GM21390 (cell line): Measurements from ENCODE around the gene LRRC8E.
A peak's percentile ranks its signal among the peaks of the same experiment; 100 is the strongest.

Experiments used
- ATAC-seq: cut with Tn5 transposase; IDR thresholded peaks from one replicate; pipeline ENCODE4 v1.9.1; 2021; ENCODE audit not compliant: unreplicated experiment

LRRC8E gene

DNA sequence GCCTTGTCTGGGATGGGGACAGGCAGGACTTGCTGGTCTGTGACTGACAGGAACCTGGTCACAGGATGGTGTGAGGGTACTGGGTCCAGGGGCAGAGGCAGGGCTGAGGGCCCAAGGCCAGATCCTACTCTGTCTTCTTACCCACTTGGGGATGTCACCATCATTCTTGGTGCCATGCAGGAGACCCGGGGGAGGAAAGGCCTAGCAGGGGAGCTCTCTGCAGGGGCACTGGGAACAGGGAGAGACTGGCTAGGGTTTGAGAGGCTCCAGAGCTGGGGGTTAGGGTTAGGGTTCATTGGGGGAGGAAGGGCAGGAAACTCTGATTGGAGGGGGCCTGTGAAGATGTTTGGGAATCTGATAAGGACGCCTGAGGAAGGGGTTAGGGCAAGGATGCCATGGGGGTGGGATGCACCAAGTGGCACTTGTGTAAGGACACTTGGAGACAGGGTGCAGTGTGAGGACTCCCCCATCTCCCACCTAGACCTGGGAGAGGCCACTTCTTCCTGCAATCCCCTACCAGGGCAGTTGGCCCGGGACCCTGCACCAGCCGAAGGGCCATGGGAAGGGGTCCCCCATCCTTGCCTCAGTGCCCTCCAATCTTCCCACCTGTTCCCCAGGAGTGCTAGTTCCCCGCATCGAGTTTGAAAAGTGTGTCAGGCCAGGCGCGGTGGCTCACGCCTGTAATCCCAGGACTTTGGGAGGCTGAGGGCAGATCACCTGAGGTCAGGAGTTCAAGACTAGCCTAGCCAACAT is 21.0 kb upstream of the LRRC8E start:
- ATAC-seq, result no peak

- no peak for ATAC-seq
Observed at GRCh38 chr19:7868326-7868670, 20.0 kb upstream of the LRRC8E start.

DNA sequence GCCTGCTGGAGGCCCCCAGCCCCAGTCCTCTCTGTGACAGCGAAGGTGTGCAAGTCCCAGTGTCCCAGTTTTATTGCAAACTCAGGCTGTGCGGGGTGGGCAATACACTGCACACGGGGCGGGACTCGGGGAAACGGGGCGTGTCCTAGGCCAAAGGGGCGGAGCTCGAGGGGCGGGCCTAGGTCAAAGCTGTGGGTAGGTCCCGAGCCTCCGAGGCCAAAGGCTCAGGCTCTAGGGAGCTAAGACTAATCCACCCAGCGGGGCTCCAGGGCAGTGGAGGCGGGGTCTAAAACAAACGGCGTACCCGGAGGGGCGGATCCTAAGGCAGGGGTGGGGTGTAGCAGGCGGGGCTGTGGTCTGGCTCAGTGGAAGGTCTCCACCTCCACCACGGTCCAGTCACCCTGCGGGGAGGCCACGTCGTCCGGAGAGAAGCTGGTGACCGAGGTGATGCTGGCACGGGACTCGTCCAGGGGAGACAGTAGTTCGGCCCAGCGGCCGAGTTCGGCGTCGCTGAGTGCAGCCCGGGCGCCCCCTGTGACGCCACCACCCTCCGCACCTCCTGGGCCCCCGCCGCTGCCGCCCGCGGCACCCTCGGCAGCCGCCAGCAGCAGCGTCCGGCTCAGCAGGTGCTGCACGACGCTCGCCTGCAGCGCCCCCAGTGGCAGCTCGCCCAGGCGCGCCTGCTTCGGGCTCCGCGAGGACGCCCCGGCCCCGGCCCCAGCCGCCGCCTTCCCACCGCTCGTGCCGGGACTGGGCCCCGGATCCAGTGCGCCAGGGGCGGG is 19.4 kb upstream of the LRRC8E start:
- peak; percentile 60 for ATAC-seq

DNA sequence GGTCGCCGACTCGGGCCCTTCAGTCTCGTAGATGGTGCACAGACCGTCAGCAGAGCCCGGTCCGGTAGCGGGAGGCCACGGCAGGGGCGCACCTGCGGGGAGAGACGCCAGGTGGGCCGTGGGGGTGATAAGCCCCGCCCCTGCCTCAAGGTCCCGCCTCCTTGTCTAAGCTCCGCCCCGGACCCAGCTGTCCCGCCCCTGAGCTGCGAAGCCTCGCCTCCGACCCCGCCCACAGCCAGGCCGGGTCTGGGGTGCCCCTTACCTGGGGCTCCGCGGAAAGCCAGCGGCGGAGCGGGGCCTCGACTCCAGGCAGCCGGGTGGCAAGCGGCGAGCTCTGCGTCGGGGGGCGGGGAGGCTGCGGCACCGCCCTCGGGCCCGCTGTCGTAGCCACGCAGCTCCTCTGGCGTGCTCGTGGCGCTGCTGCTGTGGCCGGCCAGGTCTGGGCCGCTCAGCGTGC is 18.8 kb upstream of the LRRC8E start:
- peak; percentile 47 for ATAC-seq

DNA sequence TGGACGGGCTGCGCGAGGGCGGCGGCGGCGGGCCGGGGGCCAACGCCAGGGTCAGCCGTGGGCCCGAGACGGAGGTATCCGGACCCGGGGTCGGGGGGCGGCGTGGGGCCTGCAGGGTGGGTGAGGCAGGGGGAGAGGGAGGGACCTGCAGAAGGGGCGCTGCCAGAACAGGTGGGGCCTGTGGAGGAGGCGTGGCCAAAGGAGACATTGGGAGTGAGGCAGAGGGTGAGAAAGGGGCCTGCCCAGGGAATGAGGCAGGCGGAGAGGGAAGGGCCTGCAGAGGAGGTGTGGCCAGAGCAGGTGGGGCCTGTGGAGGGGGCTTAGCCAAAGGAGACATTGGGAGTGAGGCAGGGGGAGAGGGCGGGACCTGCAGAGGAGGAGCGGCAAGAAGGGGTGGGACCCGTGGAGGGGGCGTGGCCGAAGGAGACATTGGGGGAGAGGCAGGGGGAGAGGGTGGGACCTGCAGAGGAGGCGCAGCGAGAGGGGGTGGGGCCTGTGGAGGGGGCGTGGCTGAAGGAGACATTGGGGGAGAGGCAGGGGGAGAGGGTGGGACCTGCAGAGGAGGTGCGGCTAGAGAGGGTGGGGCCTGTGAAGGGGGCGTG is 18.3 kb upstream of the LRRC8E start:
- no peak for ATAC-seq

DNA sequence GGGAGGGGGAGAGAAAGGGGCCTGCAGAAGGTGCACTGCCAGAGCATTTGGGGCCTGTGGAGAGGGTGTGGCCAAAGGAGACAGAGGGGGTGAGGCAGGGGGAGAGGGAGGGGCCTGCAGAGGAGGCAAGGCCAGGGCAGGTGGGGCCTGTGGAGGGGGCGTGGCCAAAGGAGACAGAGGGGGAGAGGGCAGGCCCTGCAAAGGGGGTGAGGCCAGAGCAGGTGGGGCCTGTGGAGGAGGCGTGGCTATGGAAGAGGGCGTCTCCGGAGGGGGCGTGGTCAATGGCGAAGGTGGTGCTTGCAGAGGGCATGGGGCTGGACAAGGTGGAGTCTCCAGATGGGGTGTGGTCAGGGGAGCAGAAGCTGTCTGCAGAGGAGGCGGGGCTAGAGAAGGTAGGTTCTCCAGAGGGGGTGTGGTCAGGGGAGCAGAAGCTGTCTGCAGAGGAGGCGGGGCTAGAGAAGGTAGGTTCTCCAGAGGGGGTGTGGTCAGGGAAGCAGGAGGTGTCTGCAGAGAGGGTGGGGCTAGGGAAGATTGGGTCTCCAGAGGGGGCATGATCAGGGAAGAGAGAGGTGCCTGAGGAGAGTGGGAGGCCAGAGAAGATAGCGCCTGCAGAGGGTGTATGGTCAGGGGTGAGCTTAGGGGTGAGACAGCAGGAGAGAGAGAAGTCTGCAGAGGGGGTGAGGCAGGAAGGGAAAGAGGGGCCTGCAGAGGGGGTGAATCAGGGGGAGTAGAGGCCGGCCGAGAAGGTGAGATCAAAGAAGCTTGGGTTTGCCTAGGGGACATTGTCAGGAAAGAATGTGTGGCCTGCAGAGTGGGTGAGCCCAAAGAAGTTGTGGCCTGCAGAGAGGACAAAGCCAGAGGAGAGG is 17.5 kb upstream of the LRRC8E start:
- no peak for ATAC-seq

DNA sequence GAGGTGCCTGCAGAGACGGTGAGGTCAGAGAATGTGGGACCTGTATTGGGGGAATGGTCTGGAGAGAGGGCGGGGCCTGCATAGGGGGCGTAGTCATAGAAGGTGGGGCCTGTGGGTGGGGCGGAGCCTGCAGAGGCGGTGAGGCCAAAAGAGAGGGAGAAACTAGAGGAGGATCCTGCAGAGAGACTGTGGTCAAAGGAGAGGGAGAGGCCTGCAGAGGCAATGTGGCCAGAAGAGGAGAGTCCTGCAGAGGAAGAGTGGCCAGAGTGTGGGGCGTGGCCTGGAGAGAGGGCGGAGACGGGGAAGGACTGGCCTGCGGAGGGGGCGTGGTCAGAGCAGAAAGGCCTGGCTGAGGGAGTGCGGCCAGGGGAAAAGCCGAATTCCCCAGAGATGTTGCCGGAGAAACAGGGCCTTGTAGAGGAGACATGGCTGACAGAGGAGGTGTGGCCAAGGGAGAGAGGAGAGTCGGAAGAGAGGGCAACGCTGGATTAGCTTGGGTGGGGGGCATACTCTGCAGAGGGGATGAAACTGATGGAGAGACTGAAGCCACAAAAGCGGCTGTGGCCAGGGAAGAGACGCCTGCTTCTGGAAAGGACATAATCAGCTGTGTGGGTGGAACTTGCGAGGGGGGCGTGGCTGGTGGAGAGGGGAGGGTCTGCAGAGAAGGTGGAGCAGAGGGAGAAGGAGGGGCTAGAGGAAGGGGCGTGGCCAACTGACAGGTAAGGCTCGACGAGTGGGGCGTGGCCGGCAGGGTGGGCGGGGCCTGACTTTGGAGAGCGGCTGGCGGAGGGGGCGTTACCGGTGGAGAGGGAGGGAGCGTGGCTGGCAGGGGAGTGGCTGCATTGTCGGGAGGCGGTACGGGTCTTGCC is 16.6 kb upstream of the LRRC8E start:
- no peak for ATAC-seq

DNA sequence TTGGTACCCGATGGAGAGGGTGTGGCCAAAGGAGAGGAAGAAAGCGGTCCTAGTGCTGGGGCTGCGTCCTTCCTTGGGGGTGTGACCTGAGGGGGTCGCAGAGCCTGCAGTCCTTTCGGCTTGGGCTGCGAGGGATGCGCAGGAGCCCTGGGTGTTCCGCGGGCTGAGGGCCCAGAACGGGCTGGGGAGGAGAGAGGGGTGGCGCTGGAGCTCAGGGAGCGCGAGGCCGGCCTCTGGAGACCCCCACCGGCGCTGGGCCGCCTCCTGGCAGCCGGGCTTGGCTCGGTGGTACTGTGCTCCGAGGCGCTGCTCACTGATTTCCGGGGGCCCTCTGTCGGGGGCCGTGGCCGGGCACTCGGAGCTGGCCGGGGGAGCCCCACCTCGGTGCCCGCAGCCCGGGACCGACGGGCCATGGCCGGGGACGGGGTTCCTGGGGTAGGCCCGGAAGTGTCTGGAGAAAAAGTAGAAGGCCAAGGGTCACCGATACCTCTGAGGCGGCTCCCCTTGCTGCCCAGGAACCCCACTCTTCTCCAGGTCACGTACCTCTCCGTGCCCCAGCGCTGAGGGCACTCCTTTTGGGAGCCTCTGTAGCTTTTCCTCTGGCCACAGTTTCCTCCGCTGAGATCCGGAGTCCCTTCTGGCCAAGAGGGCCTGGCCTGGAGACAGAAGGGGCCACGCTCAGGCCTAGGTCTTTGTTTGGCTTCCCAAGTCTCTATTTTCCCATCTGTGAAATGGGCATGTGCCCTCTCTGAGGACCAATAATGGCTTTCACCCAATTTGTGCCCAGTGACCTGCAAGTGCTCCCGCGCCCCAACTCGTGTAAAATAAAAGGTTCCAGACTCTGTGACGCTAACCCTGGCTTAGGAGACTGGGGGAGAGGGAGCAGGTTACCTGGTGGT is 15.8 kb upstream of the LRRC8E start:
- ATAC-seq, result no peak

DNA sequence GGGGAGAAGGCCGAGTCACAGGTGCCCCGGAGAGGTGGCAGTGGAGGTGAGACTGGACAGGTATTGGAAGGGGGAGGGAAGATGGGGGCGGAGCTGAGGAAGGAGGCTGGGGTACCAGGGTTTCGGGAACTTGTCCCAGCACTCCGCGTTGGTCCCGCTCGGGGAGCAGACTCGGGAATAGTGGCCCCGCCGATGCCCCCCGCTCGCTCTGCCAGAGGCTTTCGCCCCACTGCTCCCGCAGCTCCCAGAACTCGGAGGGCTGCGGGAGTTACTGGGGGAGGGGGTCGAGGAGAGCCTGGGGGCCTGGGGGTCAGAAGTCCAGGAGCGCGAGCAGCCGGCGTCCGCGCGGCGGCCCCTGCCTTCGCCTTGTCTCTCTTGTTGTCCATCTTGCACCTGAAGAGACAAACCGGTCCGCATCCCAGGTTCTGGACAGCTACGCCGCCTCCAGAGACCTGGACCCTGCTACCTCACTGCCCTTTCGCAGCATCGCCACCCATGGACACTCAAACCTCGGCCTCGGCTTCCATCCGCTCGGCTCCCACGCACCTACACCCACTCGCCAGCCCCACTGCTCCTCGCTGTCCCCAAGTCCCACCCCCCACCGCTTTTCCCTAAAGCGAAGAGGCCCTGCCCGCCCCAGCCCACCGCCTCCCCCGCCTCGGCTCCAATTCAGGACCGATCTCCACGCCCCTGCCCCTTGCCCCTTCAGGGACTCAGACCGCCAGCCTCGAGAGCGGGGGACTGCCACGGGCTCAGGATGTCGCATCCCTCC is 14.8 kb upstream of the LRRC8E start:
- ATAC-seq, result no peak

GRCh38 chr19:7874076-7874896 is 14.0 kb upstream of the LRRC8E start, which contains the start of gene PRR36:
Gene PRR36 (minus strand): TSS chr19:7874390. CDS start chr19:7873689, 701 bp downstream.
- ATAC-seq, result no peak

- no peak for ATAC-seq
Observed at GRCh38 chr19:7874897-7875273, 13.4 kb upstream of the LRRC8E start.

GRCh38 chr19:7877249-7877836 is 11.0 kb upstream of the LRRC8E start:
- no peak for ATAC-seq

GRCh38 chr19:7879111-7879807 is 9.1 kb upstream of the LRRC8E start:
- ATAC-seq, result no peak

DNA sequence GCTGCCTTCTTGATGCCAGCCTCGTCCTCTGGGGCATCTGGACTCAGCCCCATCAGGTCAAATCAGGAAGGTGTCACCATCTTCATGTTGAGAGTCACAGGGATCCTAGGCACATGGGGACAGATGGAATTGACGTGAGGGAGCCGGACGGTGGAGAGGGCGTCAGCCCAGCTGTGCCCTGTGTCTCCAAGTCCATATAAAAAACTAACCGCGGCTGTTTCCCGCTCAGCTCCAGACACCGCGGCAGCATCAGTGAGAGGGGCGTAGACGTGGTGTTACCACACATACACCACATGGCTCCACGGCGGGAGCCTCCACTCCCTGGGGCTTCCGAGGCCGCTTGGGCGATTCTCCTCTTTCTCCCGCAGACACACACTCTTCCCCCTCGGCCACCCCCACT is 8.5 kb upstream of the LRRC8E start:
- no peak for ATAC-seq

DNA sequence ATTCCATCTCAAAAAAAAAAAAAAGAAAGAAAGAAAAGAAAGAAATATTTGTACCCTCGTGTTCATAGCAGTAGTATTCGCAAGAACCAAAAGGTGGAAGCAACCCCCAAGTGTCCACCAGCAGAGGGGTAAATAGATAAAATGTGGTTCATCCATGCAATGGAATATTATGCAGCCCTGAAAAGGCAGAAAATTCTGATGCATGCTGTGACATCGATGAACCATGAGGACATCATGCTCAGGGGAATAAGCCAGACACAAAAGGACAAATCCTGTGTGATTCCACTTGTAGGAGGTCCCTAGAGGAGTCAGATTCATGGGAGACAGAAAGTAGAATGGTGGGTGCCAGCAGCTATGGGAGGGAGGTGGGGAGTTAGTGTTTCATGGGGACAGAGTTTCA is 6.4 kb upstream of the LRRC8E start:
- ATAC-seq, result no peak

DNA sequence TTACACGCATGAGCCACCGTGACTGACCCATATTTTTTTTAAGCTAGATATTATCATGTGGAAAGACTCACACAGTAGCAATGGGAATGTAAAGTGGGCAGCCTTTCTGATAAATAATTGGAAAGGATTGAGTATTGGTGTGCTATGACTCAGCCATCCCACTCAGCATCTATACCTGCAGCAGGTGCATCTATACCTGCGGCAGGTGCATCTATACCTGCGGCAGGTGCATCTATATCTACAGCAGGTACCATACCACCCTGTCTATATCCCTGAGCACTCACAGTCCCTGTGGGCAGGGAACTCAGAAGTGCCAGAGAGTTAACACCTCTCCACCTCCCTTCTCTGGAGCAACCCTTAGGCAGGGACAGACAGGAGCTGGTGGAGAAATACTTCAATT is 5.2 kb upstream of the LRRC8E start:
- ATAC-seq, result no peak
